NCI-H1930 (cell line): ENCODE results near the gene PNKD.
"Not testable (repeated sequence)": the region's sequence is repeated elsewhere in the genome, so short reads cannot be mapped to it uniquely, and the experiment has no call there.

Source experiments
- DNase-seq, 2 experiments: peaks; one replicate each; lab custom pipeline; 2025; lab: John Stamatoyannopoulos, UW

Gene PNKD

GRCh38 chr2:218292048-218293014, 22.0 kb downstream of the PNKD start, which contains the start of gene TMBIM1:
TSS of gene TMBIM1 (minus strand) at chr2:218292503. CDS start at chr2:218282141, 10,362 bp downstream.
- DNase-seq = peak in 1 of 2 experiments; percentile 35

- DNase-seq = no peak
Measured at GRCh38 chr2:218293715-218294429, 23.6 kb downstream of the PNKD start.

- DNase-seq = no peak
Measured at GRCh38 chr2:218294430-218295022, 24.2 kb downstream of the PNKD start.

GRCh38 chr2:218295029-218295428, 24.7 kb downstream of the PNKD start:
- DNase-seq = no peak

GRCh38 chr2:218296200-218296599, 25.9 kb downstream of the PNKD start:
- DNase-seq = no peak

- DNase-seq = no peak
Measured at GRCh38 chr2:218296847-218297246, 26.5 kb downstream of the PNKD start.

GRCh38 chr2:218298314-218298875, 28.1 kb downstream of the PNKD start:
- no peak for DNase-seq

- DNase-seq = no peak
Measured at GRCh38 chr2:218300141-218300540, 29.8 kb downstream of the PNKD start.

GRCh38 chr2:218301176-218301819, 31.0 kb downstream of the PNKD start:
- DNase-seq = peak; percentile 53 to 78

- DNase-seq = no peak
Measured at GRCh38 chr2:218305383-218305782, 35.1 kb downstream of the PNKD start.

GRCh38 chr2:218306184-218306920, 36.0 kb downstream of the PNKD start:
- DNase-seq = no peak

- DNase-seq = no peak
Measured at GRCh38 chr2:218307415-218308090, 37.2 kb downstream of the PNKD start.

- no peak for DNase-seq
Measured at GRCh38 chr2:218310853-218311540, 40.7 kb downstream of the PNKD start.

GRCh38 chr2:218311541-218312266, 41.4 kb downstream of the PNKD start:
- not testable (repeated sequence) for DNase-seq

GRCh38 chr2:218312267-218312756, 42.0 kb downstream of the PNKD start:
- DNase-seq = no peak

GRCh38 chr2:218313356-218313755, 43.0 kb downstream of the PNKD start:
- no peak for DNase-seq

- not testable (repeated sequence) for DNase-seq
Measured at GRCh38 chr2:218314764-218315163, 44.4 kb downstream of the PNKD start.

GRCh38 chr2:218315397-218315796, 45.1 kb downstream of the PNKD start:
- DNase-seq = no peak

- no peak for DNase-seq
Measured at GRCh38 chr2:218317303-218317630, 46.9 kb downstream of the PNKD start.
